GM12892 (cell line): ENCODE data around the gene SH3TC1.

Source experiments
- DNase-seq: peaks from one replicate; pipeline ENCODE4 v3.0.0; 2011; ENCODE audit not compliant: insufficient read length
- FAIRE-seq: peaks from 2 replicates; lab custom pipeline; 2011; peaks lifted over from hg19 to GRCh38; lab: Jason Lieb, UNC
- POLR2A ChIP-seq: IDR thresholded peaks from 2 replicates; pipeline ENCODE4 v1.6.1; 2011; ENCODE audit warnings: low read depth, low read length, control low read depth
- POLR2AphosphoS5 ChIP-seq: IDR thresholded peaks from 2 replicates; pipeline ENCODE4 v1.6.1; 2011; ENCODE audit warnings: low read depth, low read length, control low read depth
- TAF1 ChIP-seq: IDR thresholded peaks from 2 replicates; pipeline ENCODE4 v1.6.1; 2011; ENCODE audit warnings: low read depth, mild to moderate bottlenecking, control low read depth, low read length, borderline replicate concordance

The SH3TC1 gene

DNA sequence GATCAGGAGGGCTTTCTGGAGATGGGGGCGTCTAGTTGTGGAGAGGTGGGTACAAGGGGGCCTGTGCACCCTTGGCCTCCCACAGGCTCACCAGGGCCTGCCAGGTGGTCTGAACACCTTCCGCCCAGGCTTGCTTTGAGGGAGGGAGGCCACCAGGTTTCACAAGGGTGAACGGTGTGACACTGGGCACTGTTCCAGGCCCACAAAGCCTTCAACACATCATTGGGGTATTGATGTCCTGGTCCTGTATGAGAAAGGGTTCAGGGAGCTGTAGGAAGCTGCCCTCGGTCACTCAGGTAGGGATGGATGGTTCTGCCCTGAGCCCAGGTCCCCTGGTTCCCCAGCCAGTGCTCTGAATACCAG lies 76.4 kb downstream of the SH3TC1 start:
- FAIRE-seq (no peak), DNase-seq (no peak)
- TF ChIP-seq POLR2A (no peak), TAF1 (no peak), POLR2AphosphoS5 (no peak)

DNA sequence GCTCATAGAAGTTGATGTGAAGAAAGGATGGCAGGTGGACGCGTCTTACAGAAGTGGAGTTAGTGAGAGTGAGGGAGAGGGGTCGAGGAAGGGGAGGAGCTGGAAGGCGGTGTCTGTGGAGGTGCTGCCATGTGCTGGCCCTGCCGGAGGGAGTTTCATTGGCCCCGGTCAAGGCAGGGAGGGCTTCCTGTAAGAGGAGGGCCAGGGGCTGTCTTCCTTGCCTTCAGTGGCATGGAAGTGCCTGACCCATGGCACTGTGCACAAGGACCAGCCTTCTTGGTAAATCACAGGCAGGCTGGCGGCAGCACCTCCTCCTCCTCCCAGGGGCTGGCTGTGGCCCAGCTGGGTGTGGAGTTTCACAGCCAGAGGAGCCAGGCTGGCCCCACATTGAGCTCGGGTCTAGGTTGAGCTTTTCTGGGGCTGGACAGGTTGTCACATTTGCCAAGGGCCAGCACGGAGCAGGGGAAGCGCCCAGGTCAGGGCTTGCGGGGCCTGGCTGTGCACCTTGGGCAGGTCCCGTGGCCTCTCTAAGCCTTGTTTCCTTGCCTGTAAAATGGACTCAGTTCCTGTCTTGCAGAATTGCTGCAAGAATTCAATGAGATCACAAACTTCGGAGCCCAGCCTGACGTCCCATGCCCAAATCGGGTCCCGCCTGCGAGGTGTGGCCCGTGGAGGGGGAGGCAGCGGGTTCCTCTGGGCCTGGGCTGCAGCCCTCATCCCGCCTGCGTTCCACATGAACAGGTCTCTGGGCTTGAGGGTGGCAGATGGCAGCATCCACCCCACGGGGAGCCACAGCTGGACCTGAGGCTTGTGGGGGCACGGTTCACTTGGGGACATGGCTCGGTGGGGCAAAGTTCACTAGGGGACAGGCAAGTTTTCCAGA lies 77.5 kb downstream of the SH3TC1 start:
- DNase-seq (no peak), FAIRE-seq (no peak)
- TF ChIP-seq TAF1, result no peak
- no peak for TF ChIP-seq POLR2AphosphoS5

DNA sequence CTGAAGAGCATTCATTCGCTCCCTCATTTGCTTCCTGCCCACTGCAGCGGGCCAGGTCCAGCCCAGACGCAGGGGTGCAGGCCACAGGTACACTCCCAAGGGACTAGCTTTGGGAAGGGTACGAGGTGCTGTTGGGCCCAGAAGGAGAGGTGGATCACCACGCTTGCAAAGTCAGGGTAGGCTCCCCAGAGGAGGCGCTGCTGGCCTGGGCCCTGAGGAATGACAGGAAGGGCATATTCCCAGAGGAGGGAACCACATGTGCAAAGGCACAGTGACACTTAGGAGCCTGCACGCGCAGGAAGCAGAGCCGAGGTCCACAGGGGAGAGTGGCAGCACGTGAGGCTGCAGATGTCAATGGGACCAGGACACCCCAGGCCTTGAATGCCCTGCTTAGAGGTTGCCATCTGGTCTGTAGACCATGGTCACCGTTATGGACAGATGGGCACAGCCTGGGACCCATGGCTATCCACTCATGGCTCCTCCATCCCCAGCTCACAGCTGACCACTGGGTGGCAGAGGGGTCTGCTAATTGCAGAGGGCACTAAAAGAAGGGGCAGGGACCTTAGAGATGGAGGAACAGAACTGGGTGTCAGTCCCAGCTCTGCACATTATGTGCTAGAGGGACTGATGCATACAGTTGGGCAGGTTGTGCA lies 78.4 kb downstream of the SH3TC1 start:
- no peak for DNase-seq
- TF ChIP-seq TAF1 (no peak), POLR2AphosphoS5 (no peak), POLR2A (no peak)
- FAIRE-seq, result no peak

DNA sequence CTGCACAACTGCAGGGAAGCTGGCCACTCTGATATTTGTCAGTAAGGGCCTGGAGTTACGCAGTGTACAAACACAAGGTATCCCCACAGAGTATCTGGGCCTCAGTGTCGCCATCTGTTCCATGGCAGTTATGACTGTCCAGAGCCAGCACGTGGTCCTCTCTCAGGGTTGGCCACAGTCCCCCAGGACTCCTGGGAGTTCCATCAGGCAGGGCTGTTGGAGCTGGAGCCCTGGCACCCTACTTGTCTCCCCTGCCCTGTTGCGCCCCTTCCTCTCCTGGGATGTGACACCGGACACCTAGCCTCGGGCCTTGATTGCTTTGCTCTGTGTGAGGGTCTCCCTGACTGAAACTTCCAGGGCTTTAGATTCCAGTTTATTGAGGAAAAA lies 78.9 kb downstream of the SH3TC1 start:
- DNase-seq, result no peak
- no peak for TF ChIP-seq TAF1
- TF ChIP-seq POLR2A, result no peak
- no peak for TF ChIP-seq POLR2AphosphoS5
- no peak for FAIRE-seq

DNA sequence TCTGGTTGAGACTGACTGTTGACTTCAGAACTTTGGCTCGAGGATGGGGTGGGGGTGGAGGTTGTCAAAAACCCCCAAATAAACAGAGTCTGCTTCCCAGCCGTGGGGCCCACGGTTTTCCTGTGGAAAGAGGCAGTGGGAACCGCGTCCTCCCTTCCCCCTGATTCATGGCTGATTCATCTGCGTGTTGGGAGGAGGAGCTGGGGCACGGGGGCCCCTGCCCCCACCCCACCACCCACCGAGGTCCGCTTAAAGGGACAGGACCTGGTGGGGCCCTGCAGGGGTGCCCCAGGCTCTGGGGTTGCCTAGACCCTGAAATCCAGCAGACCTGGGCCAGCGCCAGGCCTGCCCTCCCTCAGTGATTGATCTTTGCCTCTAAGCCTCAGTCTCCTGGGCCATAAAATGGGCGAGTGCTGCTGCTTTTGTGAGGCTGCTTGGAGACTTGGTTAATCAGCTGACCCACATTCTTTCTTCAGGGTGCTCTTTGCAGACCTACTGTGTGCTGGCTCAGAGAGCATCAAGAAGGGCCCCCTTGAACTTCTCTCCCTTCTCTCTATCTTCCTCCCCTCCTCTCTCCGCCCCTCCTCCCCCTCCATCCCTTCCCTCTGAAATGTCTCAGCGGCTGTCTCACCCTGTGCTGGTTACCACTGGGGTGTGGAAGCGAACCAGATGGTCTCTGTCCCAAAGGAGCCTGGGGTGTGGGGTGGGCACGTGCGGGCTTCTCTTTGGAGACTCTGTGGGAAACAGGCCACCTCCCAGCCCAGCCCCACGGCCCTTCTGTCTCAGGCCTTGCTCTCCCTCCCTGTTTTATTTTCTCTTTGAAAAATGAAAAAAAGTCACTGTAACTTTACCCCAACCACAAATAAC lies 79.6 kb downstream of the SH3TC1 start:
- no peak for FAIRE-seq
- TF ChIP-seq POLR2AphosphoS5, result no peak
- TF ChIP-seq TAF1, result no peak
- no peak for TF ChIP-seq POLR2A
- DNase-seq, result no peak

DNA sequence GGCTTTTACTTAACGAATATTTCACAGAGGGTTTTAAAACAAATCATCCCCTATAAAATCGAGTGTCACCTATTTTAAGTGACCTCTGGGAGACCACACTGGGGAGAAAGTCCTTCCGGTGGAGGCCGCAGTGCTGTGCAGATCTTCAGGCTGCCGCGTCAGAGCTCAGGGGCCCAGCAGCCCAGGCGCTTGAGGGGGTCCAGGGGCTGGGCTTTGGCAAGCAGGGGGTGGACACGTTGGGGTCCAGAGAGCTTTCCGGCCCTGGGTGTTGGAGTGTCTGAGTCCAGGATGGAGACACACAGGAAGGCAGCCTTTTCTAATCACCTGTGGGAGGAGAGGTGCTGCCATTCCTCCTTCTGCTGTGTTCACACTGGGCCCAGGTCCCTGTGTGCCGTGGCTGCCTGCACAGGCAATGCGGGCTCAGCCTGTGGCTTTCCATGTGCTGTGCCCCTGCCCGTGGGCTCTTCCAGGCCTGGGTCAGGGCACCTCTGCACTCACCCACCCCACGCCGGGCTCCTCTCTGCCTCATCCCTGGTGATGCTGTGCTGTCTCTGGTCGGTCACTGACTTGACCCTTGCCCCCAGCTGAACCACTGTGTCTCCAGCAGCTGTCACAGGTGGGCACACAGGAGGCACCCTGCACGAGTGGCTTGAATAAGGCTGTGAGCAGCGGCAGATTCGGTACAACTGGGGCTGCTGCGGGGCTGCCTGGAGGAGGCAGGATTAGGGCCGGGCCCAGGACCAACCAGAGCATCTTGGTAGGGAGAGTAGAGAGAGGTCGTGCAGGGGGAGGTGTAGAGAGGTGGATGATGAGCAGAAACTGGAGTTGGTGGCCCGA lies 80.4 kb downstream of the SH3TC1 start:
- DNase-seq (no peak), FAIRE-seq (no peak)
- TF ChIP-seq POLR2AphosphoS5 (no peak), POLR2A (no peak), TAF1 (no peak)

DNA sequence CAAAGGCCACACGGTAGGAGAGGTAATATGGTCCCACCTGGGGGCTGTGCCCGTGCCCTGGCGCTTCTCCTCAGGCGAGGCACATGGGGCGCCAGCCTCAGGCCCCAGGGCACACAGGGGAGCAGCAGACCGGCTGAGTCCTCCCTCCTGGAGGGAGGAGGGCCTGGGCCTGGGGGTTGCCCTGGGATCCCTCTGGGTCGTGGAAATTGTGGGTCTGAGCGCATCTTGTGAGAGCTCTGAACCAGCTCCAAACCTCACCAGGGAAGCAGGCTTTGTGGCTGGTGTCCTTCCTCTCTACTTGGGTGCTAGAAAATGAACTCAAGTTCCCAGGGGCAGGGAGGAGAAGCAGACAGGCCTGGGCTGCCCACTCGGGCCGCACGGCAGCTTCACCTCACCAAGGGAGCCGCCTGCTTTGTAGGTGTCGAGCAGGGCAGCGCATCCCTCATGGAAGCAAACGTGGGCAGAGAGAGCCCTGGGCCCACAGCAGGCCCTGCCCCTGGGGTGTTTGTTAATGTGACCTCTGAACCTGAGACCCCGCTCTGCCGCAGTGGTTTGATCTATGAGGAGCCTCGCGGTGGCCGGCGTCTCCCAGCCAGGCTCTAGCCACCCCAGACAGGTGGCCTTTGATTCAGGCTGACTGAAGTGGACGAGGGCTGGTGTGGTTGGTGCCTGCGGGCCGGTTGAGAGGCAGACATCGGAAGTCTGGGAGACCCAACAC lies 81.2 kb downstream of the SH3TC1 start:
- no peak for FAIRE-seq
- TF ChIP-seq POLR2AphosphoS5, result no peak
- TF ChIP-seq TAF1, result no peak
- no peak for TF ChIP-seq POLR2A
- DNase-seq, result no peak

DNA sequence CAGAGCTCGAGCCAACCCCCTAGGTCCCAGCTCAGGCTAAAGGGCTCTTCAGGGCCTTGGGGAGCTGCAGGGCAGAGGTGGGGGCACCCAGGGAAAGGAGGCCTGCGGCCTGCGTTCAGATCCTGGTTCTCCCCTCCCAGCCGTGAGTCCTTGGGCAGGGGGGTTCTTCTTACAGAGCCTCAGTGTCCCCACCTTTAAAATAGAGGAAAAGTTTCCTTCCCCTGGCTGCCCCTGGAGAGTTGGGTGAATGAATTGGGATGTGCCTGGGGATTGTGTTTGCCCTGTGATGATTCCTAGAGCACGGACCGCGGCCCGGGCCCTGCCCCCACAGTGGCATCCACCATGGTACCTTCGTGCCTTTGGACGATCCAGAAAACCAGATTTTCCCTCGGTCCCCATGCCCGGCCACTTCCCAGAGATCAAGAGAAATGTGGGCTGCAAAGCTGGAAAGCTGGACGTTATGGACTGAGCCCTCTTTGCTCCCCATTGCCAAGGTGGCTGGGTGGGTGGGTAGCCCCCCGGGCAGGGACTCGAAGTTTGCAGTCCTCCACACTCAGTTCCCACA lies 81.9 kb downstream of the SH3TC1 start:
- DNase-seq (no peak), FAIRE-seq (no peak)
- TF ChIP-seq TAF1, result no peak
- no peak for TF ChIP-seq POLR2AphosphoS5
- TF ChIP-seq POLR2A, result no peak

DNA sequence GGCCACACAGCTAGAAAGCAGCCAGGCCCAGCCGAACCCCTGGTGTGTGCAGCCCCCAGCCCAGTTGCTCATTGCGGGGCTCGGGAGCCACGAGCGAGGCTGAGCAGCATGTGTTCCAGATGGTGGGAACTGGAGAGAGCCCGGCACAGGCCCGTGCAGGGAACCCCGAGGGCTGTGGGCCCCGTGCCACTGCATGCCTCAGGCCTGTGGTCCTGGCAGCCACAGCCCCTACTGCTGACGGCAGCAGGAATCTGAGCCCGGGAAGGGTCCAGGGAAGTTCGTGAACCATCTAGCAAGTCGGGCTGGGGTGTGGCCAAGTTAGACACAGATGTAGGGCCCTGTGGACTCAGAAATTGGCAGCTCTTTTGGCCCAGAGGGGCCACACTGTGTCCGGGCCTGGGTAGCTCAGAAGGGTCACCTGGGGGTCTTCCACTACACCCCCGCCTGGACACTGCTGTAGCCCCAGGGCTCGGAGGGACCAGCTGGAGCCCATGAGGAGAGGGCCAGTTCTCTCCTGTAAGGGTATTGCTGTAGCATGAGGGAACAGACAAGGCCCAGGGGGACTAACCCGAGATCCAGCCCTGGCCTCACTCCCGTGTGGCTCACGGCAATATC lies 82.5 kb downstream of the SH3TC1 start:
- DNase-seq, result no peak
- FAIRE-seq, result no peak
- TF ChIP-seq TAF1 (no peak), POLR2A (no peak)
